Right renal cortex interstitium (tissue), 3 donors: Measurements from ENCODE around the gene AFAP1. TPM values are rescaled to one million over a fixed set of nuclear protein-coding genes. Genes with fewer than 3 reads are reported as not detected.
A peak's percentile ranks its signal among the peaks of the same experiment; 100 is the strongest.

Source experiments
- DNase-seq, 3 donors: peaks; one replicate each; pipeline ENCODE4 v3.0.0-alpha.2; 2013; ENCODE audit warnings: low read depth in 3 of 3, low spot score in 2 of 3
- polyA plus RNA-seq, 3 donors: library from polyadenylated mRNA; unstranded; fragments of 120-200 nt; gene quantifications; one replicate each; pipeline ENCODE4 v1.2.1, GENCODE V29; 2013; ENCODE audit not compliant: insufficient read length in 3 of 3

AFAP1 gene, protein sequence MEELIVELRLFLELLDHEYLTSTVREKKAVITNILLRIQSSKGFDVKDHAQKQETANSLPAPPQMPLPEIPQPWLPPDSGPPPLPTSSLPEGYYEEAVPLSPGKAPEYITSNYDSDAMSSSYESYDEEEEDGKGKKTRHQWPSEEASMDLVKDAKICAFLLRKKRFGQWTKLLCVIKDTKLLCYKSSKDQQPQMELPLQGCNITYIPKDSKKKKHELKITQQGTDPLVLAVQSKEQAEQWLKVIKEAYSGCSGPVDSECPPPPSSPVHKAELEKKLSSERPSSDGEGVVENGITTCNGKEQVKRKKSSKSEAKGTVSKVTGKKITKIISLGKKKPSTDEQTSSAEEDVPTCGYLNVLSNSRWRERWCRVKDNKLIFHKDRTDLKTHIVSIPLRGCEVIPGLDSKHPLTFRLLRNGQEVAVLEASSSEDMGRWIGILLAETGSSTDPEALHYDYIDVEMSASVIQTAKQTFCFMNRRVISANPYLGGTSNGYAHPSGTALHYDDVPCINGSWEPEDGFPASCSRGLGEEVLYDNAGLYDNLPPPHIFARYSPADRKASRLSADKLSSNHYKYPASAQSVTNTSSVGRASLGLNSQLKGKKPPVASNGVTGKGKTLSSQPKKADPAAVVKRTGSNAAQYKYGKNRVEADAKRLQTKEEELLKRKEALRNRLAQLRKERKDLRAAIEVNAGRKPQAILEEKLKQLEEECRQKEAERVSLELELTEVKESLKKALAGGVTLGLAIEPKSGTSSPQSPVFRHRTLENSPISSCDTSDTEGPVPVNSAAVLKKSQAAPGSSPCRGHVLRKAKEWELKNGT
- 10 to 100 TPM; 18.2 to 20.5 (median 20.4) TPM for polyA plus RNA-seq

GRCh38 chr4:7939377-7940108, at the start of gene AFAP1:
AFAP1 (minus strand) TSS chr4:7939861; CDS start chr4:7872078, 67,783 bp downstream.
- DNase-seq = peak in 2 of 3 donors; percentile 82 to 84

DNA sequence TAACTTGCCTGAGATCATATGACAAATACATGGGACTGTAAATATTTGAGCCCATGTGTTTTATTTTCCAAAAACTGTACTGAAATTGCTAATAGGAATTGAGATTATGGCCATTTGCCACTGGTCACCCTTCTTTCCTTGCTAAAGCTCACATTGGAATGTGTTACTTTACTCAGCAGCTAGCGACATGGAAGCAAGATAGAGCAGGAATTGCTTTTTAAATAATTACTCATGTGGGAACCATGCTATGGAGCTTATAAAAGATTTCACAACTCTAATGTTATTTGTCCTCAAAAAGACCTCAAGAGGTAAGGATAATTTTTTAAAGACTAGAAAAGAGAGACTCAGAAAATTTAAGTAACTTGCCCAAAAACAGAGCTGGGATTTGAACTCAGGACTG, 48.8 kb upstream of the AFAP1 start:
- no peak for DNase-seq

DNA sequence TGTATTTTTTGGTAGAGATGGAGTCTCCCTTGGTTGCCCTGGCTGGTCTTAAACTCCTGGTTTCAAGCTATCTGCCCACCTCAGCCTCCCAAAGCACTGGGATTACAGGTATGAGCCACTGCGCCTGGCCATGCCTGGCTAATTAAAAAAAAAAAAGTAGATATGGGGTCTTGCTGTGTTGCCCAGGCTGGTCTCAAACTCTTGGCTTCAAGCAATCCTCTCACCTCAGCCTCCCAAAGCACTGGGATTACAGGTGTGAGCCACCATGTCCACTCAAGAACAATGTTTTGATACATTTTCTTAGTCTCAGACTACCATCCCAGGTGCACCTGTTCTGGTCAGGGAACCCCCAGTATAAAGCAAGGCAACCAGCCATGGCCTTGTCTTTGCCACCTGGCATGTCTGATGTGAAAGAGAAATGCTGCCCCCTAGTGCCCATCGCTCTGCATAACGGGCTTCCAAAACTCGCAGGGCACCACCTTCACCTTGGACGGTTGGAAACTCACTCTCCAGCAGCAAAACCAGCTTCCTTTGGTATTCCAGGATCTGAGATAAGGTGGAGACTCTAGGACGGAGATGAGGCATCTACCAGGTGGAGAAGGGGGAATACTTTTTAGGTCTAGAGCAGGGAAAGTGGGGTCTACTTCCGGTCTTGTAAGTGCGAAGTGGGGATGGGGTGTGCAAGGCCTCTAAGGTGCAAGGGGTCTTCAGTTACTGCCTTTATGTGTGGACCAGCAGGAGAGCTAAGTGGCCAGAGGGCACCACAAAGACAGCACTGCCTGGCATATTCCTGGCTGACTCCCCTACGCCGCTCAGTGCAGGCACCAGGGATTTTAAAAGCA, 47.7 kb upstream of the AFAP1 start:
- peak in 2 of 3 donors; percentile 61 to 71 for DNase-seq

GRCh38 chr4:7985891-7986441, 46.3 kb upstream of the AFAP1 start:
- DNase-seq = no peak

DNA sequence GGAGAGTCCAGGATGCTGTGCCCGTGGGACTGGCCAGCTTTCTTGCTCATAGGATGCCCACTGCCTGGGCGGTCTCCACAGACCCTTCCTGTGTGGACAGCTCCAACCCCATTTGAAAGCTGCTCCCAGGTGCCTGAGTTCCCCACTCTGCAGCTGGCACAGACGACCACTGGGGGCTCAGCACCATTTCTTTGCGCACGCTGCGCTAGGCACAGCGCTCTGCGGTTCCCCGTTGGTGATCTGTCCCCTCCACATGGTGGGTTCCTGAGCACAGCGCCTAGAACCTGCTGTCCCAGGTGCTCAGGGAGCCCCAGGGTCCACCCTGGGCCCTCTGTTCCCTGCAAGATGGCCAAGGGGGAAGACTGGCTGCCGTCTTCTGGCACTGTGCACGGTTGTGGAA, 45.4 kb upstream of the AFAP1 start:
- no peak for DNase-seq

DNA sequence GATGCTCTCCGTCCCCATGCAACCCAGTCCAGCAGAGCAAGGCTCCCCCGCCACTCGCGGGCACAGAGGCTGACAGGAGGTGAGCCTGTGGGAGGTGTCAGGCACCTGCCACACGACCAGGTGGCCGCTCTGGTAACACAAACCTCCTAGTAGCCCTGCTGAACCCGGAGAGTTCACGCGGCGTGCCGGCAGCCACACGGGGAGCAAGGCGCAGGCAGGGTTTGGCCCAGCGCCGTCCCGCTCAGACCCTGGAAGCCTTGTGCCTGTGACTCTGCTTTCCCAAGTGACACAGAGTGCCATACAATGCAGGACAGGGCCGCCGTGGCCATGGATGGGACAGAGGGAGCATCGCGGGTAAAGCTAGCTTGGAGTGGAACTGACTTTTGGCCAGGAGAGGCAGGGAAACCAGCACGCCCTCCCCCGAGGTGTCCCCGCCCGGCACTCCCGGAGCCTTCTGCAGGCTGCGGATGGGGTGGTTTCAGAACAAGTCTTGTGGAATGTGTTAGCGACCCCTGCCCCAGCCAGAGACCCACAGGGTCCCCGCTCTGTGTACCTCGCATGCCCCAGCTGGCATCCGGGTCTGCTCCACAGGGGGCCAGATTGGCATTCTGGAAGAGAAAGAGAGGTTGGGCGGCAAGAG, 44.7 kb upstream of the AFAP1 start:
- DNase-seq = no peak

- no peak for DNase-seq
Measured at GRCh38 chr4:7983296-7983695, 43.6 kb upstream of the AFAP1 start.

DNA sequence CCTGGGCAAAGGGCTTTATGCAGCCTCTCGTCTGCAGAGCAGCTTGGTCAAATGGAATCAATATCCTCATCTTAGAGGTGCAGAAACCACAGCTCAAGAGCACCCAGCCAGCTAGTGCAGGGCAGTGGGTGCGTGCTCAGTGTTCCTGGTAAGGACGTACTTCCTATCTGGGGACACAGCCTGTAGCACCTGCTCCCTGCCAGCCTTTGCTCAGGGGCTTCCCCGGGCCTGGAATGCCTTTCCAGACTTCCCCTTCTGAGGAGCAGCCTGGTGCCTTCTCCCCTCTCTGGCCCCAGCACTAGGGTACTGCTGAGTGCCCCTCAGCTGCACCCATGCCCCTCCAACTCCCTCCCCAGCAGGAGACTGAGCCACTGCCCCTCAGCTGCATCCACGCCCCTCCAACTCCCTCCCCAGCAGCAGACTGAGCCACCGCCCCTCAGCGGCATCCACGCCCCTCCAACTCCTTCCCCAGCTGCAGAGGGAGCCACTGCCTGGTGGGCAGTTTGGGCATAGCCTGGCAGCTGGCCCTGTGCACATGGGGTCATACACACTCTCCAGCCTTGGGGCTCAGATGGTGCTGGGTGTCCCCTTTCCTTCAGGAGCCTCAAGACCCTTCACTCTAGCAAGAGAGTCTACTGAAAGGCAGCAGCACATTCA, 42.2 kb upstream of the AFAP1 start:
- no peak for DNase-seq

- DNase-seq = no peak
Measured at GRCh38 chr4:7980036-7980435, 40.4 kb upstream of the AFAP1 start.

DNA sequence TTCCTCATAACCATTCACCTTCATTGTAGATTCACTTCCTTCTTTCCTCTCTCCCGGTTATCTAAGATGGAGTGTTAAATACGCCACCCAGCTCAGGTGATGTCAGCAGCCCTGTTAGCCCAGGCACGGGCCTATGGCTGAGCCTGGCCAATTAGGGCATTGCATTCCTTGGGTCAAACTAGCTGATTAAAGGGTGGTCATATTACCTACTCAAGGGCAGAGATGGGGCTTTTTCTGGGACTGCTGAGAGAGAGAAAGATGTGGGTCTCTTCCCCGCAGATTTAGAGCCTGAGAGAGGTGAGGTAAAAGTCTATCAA, 39.9 kb upstream of the AFAP1 start:
- no peak for DNase-seq

- DNase-seq = no peak
Measured at GRCh38 chr4:7978907-7979651, 39.4 kb upstream of the AFAP1 start.

GRCh38 chr4:7978489-7978888, 38.8 kb upstream of the AFAP1 start:
- no peak for DNase-seq

DNA sequence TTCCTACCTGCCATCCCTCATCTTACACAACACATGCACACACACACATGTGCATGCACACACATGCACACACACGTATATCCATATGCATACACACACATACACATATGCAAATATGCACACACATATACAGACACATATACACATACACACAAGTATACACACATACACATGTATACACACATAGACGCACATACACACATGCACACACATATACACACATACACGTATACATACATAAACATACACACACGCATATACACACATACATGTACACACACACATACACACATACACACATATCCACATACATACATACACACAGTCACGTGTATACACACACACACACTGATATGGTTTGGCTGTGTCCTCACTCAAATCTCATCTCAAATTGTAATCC, 37.0 kb upstream of the AFAP1 start:
- no peak for DNase-seq

DNA sequence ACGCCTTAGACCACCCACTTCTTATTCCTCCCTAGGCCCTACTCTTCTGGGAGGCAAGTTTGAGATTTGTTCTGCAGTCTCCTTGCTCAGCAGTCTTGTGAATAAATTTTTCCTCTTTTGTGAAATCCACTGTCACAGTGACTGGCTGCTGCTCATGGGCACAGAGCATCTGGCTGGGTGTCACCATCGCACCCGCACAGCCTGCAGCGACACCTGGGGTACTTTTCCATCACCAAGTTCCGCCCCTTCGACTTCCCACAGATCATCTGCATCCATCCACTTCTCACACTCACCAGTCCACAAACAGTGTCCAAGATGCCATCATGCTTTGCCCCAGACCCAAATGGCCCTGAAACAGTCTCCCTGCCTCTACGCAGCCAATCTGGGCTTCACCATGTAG, 36.4 kb upstream of the AFAP1 start:
- DNase-seq = no peak

GRCh38 chr4:7974425-7974824, 34.8 kb upstream of the AFAP1 start:
- no peak for DNase-seq

DNA sequence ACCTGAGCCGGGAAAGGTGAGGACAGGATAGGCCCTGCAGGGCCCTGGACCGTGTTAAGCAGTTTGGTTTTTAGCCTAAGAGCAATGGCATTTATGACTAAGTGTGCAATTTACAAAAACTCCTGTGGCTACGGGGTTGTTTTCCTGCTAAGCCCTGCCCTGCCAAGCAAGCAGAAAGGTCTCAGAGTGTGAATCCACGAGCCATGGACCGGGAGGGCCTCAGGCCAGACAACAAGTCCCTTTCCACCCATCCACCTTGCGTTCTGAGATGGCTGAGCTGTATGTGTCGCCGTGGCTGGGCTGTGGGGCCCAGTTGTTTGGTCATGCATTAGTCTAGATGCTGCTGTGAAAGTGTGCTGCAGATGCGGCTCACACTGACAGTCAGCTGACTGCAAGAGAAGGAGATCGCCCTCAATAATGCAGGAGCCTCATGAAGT, 33.9 kb upstream of the AFAP1 start:
- DNase-seq = no peak

- DNase-seq = no peak
Measured at GRCh38 chr4:7971881-7972500, 32.3 kb upstream of the AFAP1 start.

DNA sequence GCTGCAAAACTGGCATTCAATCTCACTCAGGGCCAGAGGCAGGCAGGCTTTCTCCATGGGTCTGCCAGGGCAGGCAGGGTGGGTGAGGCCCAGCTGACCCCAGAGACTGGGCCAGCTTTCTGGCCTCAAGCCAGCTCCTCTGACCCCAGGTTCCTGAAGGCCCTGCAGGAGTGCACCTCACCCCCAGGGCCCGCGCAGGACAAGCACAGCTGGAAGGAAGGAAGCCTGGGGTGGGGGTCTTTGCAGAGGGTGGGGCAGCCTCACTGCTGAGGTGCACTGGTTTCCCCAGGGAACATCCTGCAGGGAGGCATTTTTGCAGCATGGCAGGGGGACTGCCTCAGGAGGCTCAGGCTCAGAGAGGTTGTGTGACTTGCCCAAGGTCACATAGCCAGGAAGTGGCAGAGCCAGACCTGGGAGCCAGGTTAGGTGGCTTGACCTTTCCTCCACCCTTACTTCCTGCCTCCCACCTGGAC, 31.5 kb upstream of the AFAP1 start:
- DNase-seq = no peak
